Stimulated activated naive B cell treated with anti-CD40 and anti-IgM and Interleukin-4, amounts not matched to agents 10 μg/mL and 1 μg/mL and 100 μg/mL, for 72 hours (primary cell): ENCODE results near the gene HMGCL.
"Not testable (repeated sequence)": the region's sequence is repeated elsewhere in the genome, so short reads cannot be mapped to it uniquely, and the experiment has no call there.

Source experiments
- ATAC-seq, 2 donors: fragments of 150-1000 bp; cut with Tn5 transposase; replicated peaks; 2 replicates each; pipeline ENCODE4 v1.10.0; 2021; ENCODE audit warnings: moderate library complexity in 1 of 2
- DNase-seq: peaks from one replicate; pipeline ENCODE4 v3.0.0; 2021
- H3K27ac Mint-ChIP-seq: one replicate; pipeline ENCODE4 v1.8.0; 2022; ENCODE audit warnings: mild to moderate bottlenecking, mixed read lengths
- H3K27me3 Mint-ChIP-seq, 2 donors: one replicate each; pipeline ENCODE4 v1.8.0; 2022; ENCODE audit warnings: mixed read lengths in 2 of 2
- H3K36me3 Mint-ChIP-seq, 2 donors: one replicate each; pipeline ENCODE4 v1.8.0; 2022; ENCODE audit warnings: mixed read lengths in 2 of 2, mild to moderate bottlenecking in 1 of 2
- H3K4me1 Mint-ChIP-seq, 2 donors: one replicate each; pipeline ENCODE4 v1.8.0; 2022; ENCODE audit warnings: mixed read lengths in 2 of 2, mild to moderate bottlenecking in 1 of 2
- H3K4me3 Mint-ChIP-seq, 2 donors: one replicate each; pipeline ENCODE4 v1.8.0; 2022; ENCODE audit warnings: mild to moderate bottlenecking in 2 of 2, mixed read lengths in 2 of 2, moderate library complexity in 1 of 2
- H3K9me3 Mint-ChIP-seq, 2 donors: one replicate each; pipeline ENCODE4 v1.8.0; 2022; ENCODE audit warnings: mixed read lengths in 2 of 2, mild to moderate bottlenecking in 1 of 2

The HMGCL gene

DNA sequence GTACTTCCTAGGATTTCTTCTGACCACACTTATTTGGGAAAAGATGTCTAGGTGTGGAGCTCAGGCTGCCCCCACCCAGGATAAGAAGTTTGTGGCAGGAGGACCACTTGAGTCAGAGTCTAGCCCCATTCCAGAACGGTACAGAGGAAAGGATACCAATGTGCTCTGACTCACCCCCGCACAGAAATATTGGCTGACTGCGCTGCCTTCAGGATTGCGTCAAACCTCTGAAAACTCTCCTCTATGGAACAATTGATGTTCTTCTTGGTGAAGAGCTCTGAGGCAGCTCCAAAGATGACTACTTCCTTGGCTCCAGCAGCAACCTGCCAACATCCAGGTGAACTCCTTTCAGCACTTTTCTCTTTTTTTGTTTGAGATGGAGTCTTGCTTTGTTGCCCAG, 11.2 kb downstream of the HMGCL start:
- ATAC-seq (no peak), DNase-seq (no peak)
- Mint-ChIP-seq H3K4me3 (no peak overlapping the region), H3K36me3 (peaks cover 28 to 40% of the 10 kb centered on the region in 2 donors), H3K27me3 (no peaks in the 10 kb centered on the region), H3K4me1 (peaks cover 25 to 38% of the 10 kb centered on the region in 2 donors), H3K9me3 (no peaks in the 10 kb centered on the region), H3K27ac (no peak overlapping the region)

- peaks cover 27 to 37% of the 10 kb centered on the region in 2 donors for H3K4me1 Mint-ChIP-seq
- peak overlapping the region; percentile 59 for H3K27ac Mint-ChIP-seq
- DNase-seq (peak; percentile 64), ATAC-seq (peak; percentile 86 to 91)
- no peaks in the 10 kb centered on the region for H3K27me3 Mint-ChIP-seq
- peaks cover 16 to 34% of the 10 kb centered on the region in 2 donors for H3K36me3 Mint-ChIP-seq
- H3K9me3 Mint-ChIP-seq, result no peaks in the 10 kb centered on the region
- no peak overlapping the region for H3K4me3 Mint-ChIP-seq
These were observed 14.2 kb downstream of the HMGCL start for GRCh38 chr1:23810818-23811540.

GRCh38 chr1:23809751-23810171, 15.5 kb downstream of the HMGCL start:
- H3K4me1 Mint-ChIP-seq, result peaks cover 35 to 37% of the 10 kb centered on the region in 2 donors
- H3K27me3 Mint-ChIP-seq, result no peaks in the 10 kb centered on the region
- no peaks in the 10 kb centered on the region for H3K9me3 Mint-ChIP-seq
- DNase-seq, result peak; percentile 73
- peaks cover 16 to 44% of the 10 kb centered on the region in 2 donors for H3K36me3 Mint-ChIP-seq
- peak overlapping the region; percentile 42 for H3K27ac Mint-ChIP-seq
- no peak overlapping the region for H3K4me3 Mint-ChIP-seq
- ATAC-seq, result peak; percentile 87 to 89

DNA sequence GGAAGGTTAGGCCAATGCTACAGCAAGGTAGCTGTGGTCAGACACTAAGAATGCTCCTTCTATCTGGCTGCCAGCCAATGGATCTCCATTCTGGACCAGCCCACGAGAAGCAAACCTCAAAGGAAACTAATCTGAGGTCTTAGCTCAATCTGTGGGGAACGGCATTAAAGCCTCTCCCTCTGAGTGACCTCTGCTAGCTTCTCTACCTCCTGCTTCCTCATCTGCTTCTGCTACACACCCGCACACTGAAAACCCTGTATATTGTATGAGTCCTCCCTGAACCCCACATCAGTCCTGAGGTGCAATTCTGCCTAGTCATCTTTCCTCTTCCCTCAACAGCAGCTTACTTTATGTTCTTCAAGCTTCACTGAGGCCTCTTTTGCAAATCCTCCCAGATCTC, 17.8 kb downstream of the HMGCL start:
- Mint-ChIP-seq H3K36me3 (peaks cover 11 to 46% of the 10 kb centered on the region in 2 donors), H3K9me3 (no peaks in the 10 kb centered on the region), H3K27ac (peak overlapping the region; percentile 2), H3K4me3 (no peak overlapping the region), H3K27me3 (no peaks in the 10 kb centered on the region), H3K4me1 (peaks cover 33% of the 10 kb centered on the region in 2 donors)
- no peak for DNase-seq
- ATAC-seq, result no peak

DNA sequence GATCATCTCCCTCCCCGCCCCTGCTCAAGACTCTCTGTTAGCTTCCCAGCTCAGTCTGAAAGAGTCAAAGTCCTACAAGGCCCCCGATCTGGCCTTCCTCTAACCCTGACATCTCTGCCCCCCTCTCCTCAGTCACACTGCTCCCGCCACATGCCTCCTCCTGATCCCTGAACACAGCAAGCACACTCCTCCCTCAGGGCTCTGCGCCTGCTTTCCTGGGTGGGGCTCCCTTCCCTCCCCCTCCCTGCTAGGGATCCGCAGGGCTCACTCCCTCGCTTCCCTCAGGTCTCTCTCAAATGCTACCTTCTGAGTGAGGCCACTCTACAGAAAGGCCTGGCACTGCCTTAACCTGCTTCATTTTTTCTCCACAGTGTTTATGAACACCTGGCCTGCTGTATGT, 18.9 kb downstream of the HMGCL start:
- H3K9me3 Mint-ChIP-seq, result no peaks in the 10 kb centered on the region
- ATAC-seq, result no peak
- H3K27ac Mint-ChIP-seq, result peak overlapping the region; percentile 42
- H3K27me3 Mint-ChIP-seq, result no peaks in the 10 kb centered on the region
- H3K4me3 Mint-ChIP-seq, result no peak overlapping the region
- H3K36me3 Mint-ChIP-seq, result peaks cover 4 to 37% of the 10 kb centered on the region in 2 donors
- H3K4me1 Mint-ChIP-seq, result peaks cover 32 to 34% of the 10 kb centered on the region in 2 donors
- no peak for DNase-seq

GRCh38 chr1:23805025-23805424, 20.2 kb downstream of the HMGCL start:
- H3K27ac Mint-ChIP-seq, result peak overlapping the region; percentile 75

DNA sequence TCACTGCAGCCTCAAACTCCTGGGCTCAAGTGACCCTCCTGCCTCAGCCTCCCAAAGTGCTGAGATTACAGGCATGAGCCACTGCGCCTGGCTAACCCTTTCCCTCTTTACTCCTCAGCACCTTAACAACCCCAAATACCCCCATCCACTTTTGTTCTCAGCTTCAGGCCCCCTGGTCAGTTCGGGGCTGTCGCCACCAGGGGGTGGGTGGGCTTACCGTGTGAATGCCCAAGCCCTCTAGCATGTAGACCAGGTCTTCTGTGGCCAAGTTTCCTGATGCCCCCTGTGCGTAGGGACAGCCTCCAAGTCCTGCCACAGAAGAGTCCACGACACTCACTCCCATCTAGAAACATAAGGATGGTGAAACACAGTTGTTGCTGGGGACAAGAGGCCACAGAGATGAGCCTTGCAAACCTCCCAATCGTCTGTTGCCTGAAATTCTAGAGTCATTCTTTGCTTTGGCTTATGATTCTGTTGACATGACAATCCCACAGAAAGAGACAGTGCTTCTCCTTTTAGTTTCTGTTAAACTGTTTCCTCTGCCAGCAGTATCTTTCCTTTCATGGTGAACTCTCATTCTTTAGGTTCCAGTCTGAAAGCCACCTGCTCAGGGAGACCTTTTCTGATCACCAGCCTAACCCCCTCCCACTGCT, 20.9 kb downstream of the HMGCL start:
- Mint-ChIP-seq H3K4me3 (no peak overlapping the region), H3K27ac (peak overlapping the region; percentile 84), H3K36me3 (peaks cover 1 to 37% of the 10 kb centered on the region in 2 donors), H3K4me1 (peaks cover 22 to 26% of the 10 kb centered on the region in 2 donors), H3K9me3 (no peaks in the 10 kb centered on the region), H3K27me3 (no peaks in the 10 kb centered on the region)
- ATAC-seq, result no peak
- no peak for DNase-seq

More at GRCh38 chr1:23805025-23805424, 20.2 kb downstream of the HMGCL start:
- H3K36me3 Mint-ChIP-seq, result peaks cover 1 to 37% of the 10 kb centered on the region in 2 donors
- H3K4me3 Mint-ChIP-seq, result no peak overlapping the region
- ATAC-seq, result no peak
- DNase-seq, result no peak
- H3K9me3 Mint-ChIP-seq, result no peaks in the 10 kb centered on the region
- H3K4me1 Mint-ChIP-seq, result peaks cover 24 to 25% of the 10 kb centered on the region in 2 donors
- no peaks in the 10 kb centered on the region for H3K27me3 Mint-ChIP-seq

DNA sequence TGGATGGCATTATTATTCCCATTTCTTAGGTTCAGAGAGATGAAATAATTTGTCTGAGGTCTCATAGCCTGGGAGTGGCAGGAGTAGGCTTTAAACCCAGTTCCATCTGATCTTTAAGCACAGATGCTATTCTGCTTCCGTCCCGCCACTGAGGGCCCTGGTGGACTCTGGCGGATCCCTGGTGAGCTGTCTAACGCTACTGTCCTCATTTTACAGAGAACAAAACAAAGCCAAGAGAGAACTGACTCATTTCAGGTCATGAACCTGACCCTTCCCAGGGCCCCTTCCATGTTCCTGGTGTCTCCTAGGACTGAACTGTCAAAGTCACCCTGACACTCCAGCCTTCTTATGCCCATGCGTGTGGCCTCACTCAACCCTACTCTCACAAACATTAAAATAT, 21.6 kb downstream of the HMGCL start:
- peak overlapping the region; percentile 5 for H3K27ac Mint-ChIP-seq
- H3K4me3 Mint-ChIP-seq, result no peak overlapping the region
- no peaks in the 10 kb centered on the region for H3K27me3 Mint-ChIP-seq
- no peaks in the 10 kb centered on the region for H3K9me3 Mint-ChIP-seq
- ATAC-seq (no peak), DNase-seq (no peak)
- H3K4me1 Mint-ChIP-seq, result peaks cover 27 to 32% of the 10 kb centered on the region in 2 donors
- peaks cover 5 to 42% of the 10 kb centered on the region in 2 donors for H3K36me3 Mint-ChIP-seq

- not testable (repeated sequence) for DNase-seq, ATAC-seq, H3K27ac Mint-ChIP-seq, H3K9me3 Mint-ChIP-seq, H3K27me3 Mint-ChIP-seq
- peaks cover 29 to 35% of the 10 kb centered on the region in 2 donors for H3K4me1 Mint-ChIP-seq
- H3K36me3 Mint-ChIP-seq, result peaks cover 9 to 46% of the 10 kb centered on the region in 2 donors
- H3K4me3 Mint-ChIP-seq, result peak overlapping the region in 1 of 2 donors; percentile 8
These were observed 22.4 kb downstream of the HMGCL start for GRCh38 chr1:23802809-23803342.

GRCh38 chr1:23801876-23802275, 23.4 kb downstream of the HMGCL start:
- peak overlapping the region; percentile 11 for H3K27ac Mint-ChIP-seq
- peak overlapping the region; percentile 59 to 68 for H3K4me3 Mint-ChIP-seq
- DNase-seq, result no peak
- H3K4me1 Mint-ChIP-seq, result peaks cover 23 to 30% of the 10 kb centered on the region in 2 donors
- H3K36me3 Mint-ChIP-seq, result peaks cover 12 to 43% of the 10 kb centered on the region in 2 donors
- H3K9me3 Mint-ChIP-seq, result no peaks in the 10 kb centered on the region
- no peaks in the 10 kb centered on the region for H3K27me3 Mint-ChIP-seq
- no peak for ATAC-seq

GRCh38 chr1:23801338-23801748, 23.9 kb downstream of the HMGCL start:
- ATAC-seq, result no peak
- peak overlapping the region; percentile 94 to 95 for H3K4me3 Mint-ChIP-seq
- no peaks in the 10 kb centered on the region for H3K27me3 Mint-ChIP-seq

GRCh38 chr1:23800400-23801337, 24.6 kb downstream of the HMGCL start, which contains the start of gene GALE:
TSS of gene GALE (minus strand) at chr1:23800754. CDS start at chr1:23799007, 1,747 bp downstream.
- no peaks in the 10 kb centered on the region for H3K9me3 Mint-ChIP-seq
- H3K27me3 Mint-ChIP-seq, result no peaks in the 10 kb centered on the region
- ATAC-seq (peak; percentile 89 to 94), DNase-seq (peak; percentile 91)
- H3K27ac Mint-ChIP-seq, result peak within 1 kb of the TSS; percentile 94
- H3K4me1 Mint-ChIP-seq, result peaks cover 25 to 30% of the 10 kb centered on the region in 2 donors
- H3K36me3 Mint-ChIP-seq, result peaks cover 16 to 40% of the 10 kb centered on the region in 2 donors
- peak within 1 kb of the TSS; percentile 94 to 95 for H3K4me3 Mint-ChIP-seq

More at GRCh38 chr1:23801338-23801748, 23.9 kb downstream of the HMGCL start:
- Mint-ChIP-seq H3K4me1 (peaks cover 25 to 30% of the 10 kb centered on the region in 2 donors), H3K9me3 (no peaks in the 10 kb centered on the region), H3K36me3 (peaks cover 16 to 44% of the 10 kb centered on the region in 2 donors), H3K27ac (peak overlapping the region; percentile 93)
- DNase-seq, result no peak

- no peaks in the 10 kb centered on the region for H3K27me3 Mint-ChIP-seq
- peak overlapping the region; percentile 94 for H3K27ac Mint-ChIP-seq
- ATAC-seq, result peak; percentile 12 to 14
- peak overlapping the region; percentile 94 to 95 for H3K4me3 Mint-ChIP-seq
- peaks cover 17 to 30% of the 10 kb centered on the region in 2 donors for H3K4me1 Mint-ChIP-seq
- peaks cover 18 to 39% of the 10 kb centered on the region in 2 donors for H3K36me3 Mint-ChIP-seq
- no peak for DNase-seq
- H3K9me3 Mint-ChIP-seq, result no peaks in the 10 kb centered on the region
These were observed 25.4 kb downstream of the HMGCL start for GRCh38 chr1:23799570-23800399.
